IMR-90 (cell line): Measurements from ENCODE around the gene RPTOR. TPM values are rescaled to one million over a fixed set of nuclear protein-coding genes. Genes with fewer than 3 reads are reported as not detected.

ENCODE experiments used
- ATAC-seq: fragments of 200-7000 bp; cut with Tn5 transposase; 2 replicates; pipeline ENCODE4 v1.9.1; 2020; ENCODE audit warnings: low read depth, mild to moderate bottlenecking, moderate library complexity
- BruUV-seq: library from RNA; stranded (reverse); fragments of 400-500 nt; replicated peaks from 2 replicates; lab custom pipeline; 2021; lab: Mats Ljungman, UMichigan
- CTCF ChIA-PET: fragments of 300-600 bp; formaldehyde crosslinking; extraction: SDS; loops from one replicate; lab custom pipeline; 2021; ENCODE audit warnings: antibody characterized with exemption; lab: Yijun Ruan, JAX
- POLR2A ChIA-PET: fragments of 300-600 bp; sonication (Branson Sonifier 250); formaldehyde crosslinking; loops from one replicate; lab custom pipeline; 2022; ENCODE audit warnings: antibody characterized with exemption; ENCODE audit not compliant: unreplicated experiment; lab: Charles Lee
- DNase-seq: peaks from one replicate; pipeline ENCODE4 v3.0.0; 2013
- H2AFZ ChIP-seq: replicated peaks from 2 replicates; pipeline ENCODE3; 2013; ENCODE audit warnings: low read length, mild to moderate bottlenecking; ENCODE audit not compliant: poor library complexity
- H2AK5ac ChIP-seq: 2 replicates; pipeline ENCODE4 v1.6.1; 2013; ENCODE audit warnings: low read depth, low read length, inconsistent platforms
- H2AK9ac ChIP-seq: replicated peaks from 2 replicates; pipeline ENCODE3; 2013; ENCODE audit warnings: mild to moderate bottlenecking, low read depth, low read length, moderate library complexity; ENCODE audit not compliant: poor library complexity
- H2BK120ac ChIP-seq: 2 replicates; pipeline ENCODE4 v1.6.1; 2013; ENCODE audit warnings: low read depth, low read length, inconsistent platforms
- H2BK15ac ChIP-seq: 3 replicates; pipeline ENCODE4 v1.6.1; 2013; ENCODE audit warnings: low read depth, low read length, inconsistent platforms
- H2BK20ac ChIP-seq: 2 replicates; pipeline ENCODE4 v1.6.1; 2013; ENCODE audit warnings: low read depth, mild to moderate bottlenecking, inconsistent platforms, low read length, moderate library complexity
- H2BK5ac ChIP-seq: 2 replicates; pipeline ENCODE4 v1.6.1; 2013; ENCODE audit warnings: mild to moderate bottlenecking, low read depth, low read length, inconsistent platforms; ENCODE audit not compliant: poor library complexity, severe bottlenecking
- H3K14ac ChIP-seq: replicated peaks from 2 replicates; pipeline ENCODE4 v1.6.1; 2013; ENCODE audit warnings: low read depth, low read length, inconsistent platforms
- H3K18ac ChIP-seq: 2 replicates; pipeline ENCODE4 v1.6.1; 2013; ENCODE audit warnings: low read depth, low read length, control low read depth
- H3K23ac ChIP-seq: 2 replicates; pipeline ENCODE4 v1.6.1; 2013; ENCODE audit warnings: low read depth, low read length, inconsistent platforms
- H3K27ac ChIP-seq: 2 replicates; pipeline ENCODE4 v1.5.1; 2013; ENCODE audit warnings: mild to moderate bottlenecking, control low read depth, low read length; ENCODE audit not compliant: insufficient read depth
- H3K27me3 ChIP-seq: 2 replicates; pipeline ENCODE4 v1.6.1; 2013; ENCODE audit warnings: low read length; ENCODE audit not compliant: control insufficient read depth, insufficient read depth
- H3K36me3 ChIP-seq: 2 replicates; pipeline ENCODE4 v1.6.1; 2013; ENCODE audit warnings: low read length, mixed read lengths; ENCODE audit not compliant: control insufficient read depth, insufficient read depth
- H3K4ac ChIP-seq: 2 replicates; pipeline ENCODE4 v1.6.1; 2013; ENCODE audit warnings: low read depth, low read length, inconsistent platforms
- H3K4me1 ChIP-seq: 2 replicates; pipeline ENCODE4 v1.6.1; 2013; ENCODE audit warnings: low read length, mixed read lengths; ENCODE audit not compliant: control insufficient read depth, insufficient read depth
- H3K4me2 ChIP-seq: 2 replicates; pipeline ENCODE4 v1.6.1; 2013; ENCODE audit warnings: low read depth, mild to moderate bottlenecking, control low read depth, low read length, moderate library complexity
- H3K4me3 ChIP-seq: 2 replicates; pipeline ENCODE4 v1.5.1; 2013; ENCODE audit warnings: low read depth, mild to moderate bottlenecking, control low read depth, low read length, moderate library complexity; ENCODE audit not compliant: insufficient read depth
- H3K56ac ChIP-seq: 2 replicates; pipeline ENCODE4 v1.6.1; 2013; ENCODE audit warnings: low read length, inconsistent platforms; ENCODE audit not compliant: insufficient read depth; ENCODE audit errors: extremely low read depth
- H3K79me1 ChIP-seq, 2 experiments: 2 replicates each; pipeline ENCODE4 v1.6.1; 2013; ENCODE audit warnings: low read length in 2 of 2, inconsistent platforms in 1 of 2, low read depth in 1 of 2
- H3K9ac ChIP-seq: 2 replicates; pipeline ENCODE4 v1.6.1; 2013; ENCODE audit warnings: low read depth, low read length, control low read depth
- H3K9me1 ChIP-seq: 2 replicates; pipeline ENCODE4 v1.6.1; 2013; ENCODE audit warnings: low read length, inconsistent platforms; ENCODE audit not compliant: insufficient read depth
- H3K9me3 ChIP-seq: 2 replicates; pipeline ENCODE4 v1.6.1; 2013; ENCODE audit warnings: low read length; ENCODE audit not compliant: control insufficient read depth, insufficient read depth
- H4K20me1 ChIP-seq: 2 replicates; pipeline ENCODE4 v1.6.1; 2013; ENCODE audit warnings: low read length, inconsistent platforms; ENCODE audit not compliant: insufficient read depth
- H4K5ac ChIP-seq: 2 replicates; pipeline ENCODE4 v1.6.1; 2013; ENCODE audit warnings: mild to moderate bottlenecking, low read depth, low read length, control low read depth
- H4K8ac ChIP-seq, 2 experiments: 2 replicates each; pipeline ENCODE4 v1.6.1; 2013; ENCODE audit warnings: low read depth in 2 of 2, low read length in 2 of 2, control low read depth in 1 of 2, inconsistent platforms in 1 of 2
- H4K91ac ChIP-seq: 2 replicates; pipeline ENCODE4 v1.6.1; 2013; ENCODE audit warnings: low read depth, low read length, inconsistent platforms; ENCODE audit not compliant: insufficient read depth
- CHD1 ChIP-seq: IDR thresholded peaks from 2 replicates; pipeline ENCODE4 v1.6.1; 2012; ENCODE audit warnings: low read depth, low read length, improper control_type of control experiment
- ELK1 ChIP-seq: fragments of 150-350 bp; IDR thresholded peaks from 2 replicates; pipeline ENCODE4 v1.6.1; 2016; ENCODE audit warnings: low read depth, mild to moderate bottlenecking, low read length, moderate library complexity, borderline replicate concordance
- RAD21 ChIP-seq: IDR thresholded peaks from 2 replicates; pipeline ENCODE4 v1.6.1; 2012; ENCODE audit warnings: low read length, improper control_type of control experiment
- WGBS, 2 experiments: methylation state at CpG; one replicate each; pipeline versions ENCODE4 v1.1.5 to v1.1.7; 2013; ENCODE audit warnings: missing lambda C conversion rate in 2 of 2; ENCODE audit not compliant: insufficient read length in 1 of 2; ENCODE audit errors: extremely low coverage in 2 of 2; 5-methylcytosine and 5-hydroxymethylcytosine counted together
- dilution Hi-C: fragments of 300-500 bp; cut with HindIII; formaldehyde crosslinking; loops from one replicate; pipeline ENCODE4 v1.14.3; 2018; ENCODE audit warnings: low sequenced_read_pairs; ENCODE audit not compliant: unreplicated experiment
- in situ Hi-C: fragments of 300-500 bp; cut with MboI; formaldehyde crosslinking; loops from 3 replicates; pipeline ENCODE4 v1.14.3; 2019; ENCODE audit warnings: low sequenced_read_pairs, inconsistent platforms, mixed read lengths
- intact Hi-C: fragments of 100-400 bp; cut with micrococcal nuclease; formaldehyde crosslinking; loops from 2 replicates; pipeline ENCODE4 v1.10.0; 2022
- polyA plus RNA-seq, 3 experiments: library from polyadenylated mRNA; depleted of rRNA; stranded (reverse); fragments of >200 nt; gene quantifications; 2 replicates each; pipeline ENCODE4 v1.2.3, GENCODE V29; 2012; ENCODE audit warnings: low replicate concordance in 1 of 3
- total RNA-seq: library from RNA; depleted of rRNA; stranded (reverse); fragments of >200 nt; gene quantifications from 2 replicates; pipeline ENCODE4 v1.2.3, GENCODE V29; 2012

Gene RPTOR
- total and polyA plus RNA-seq, 2 of the 4 experiments (the other 2 are of a cell fraction): 10.8 to 14.7 TPM

GRCh38 chr17:80501741-80502577, 42.7 kb upstream of the RPTOR start (continued):
- no peak for TF ChIP-seq ELK1

GRCh38 chr17:80502578-80502877, 42.1 kb upstream of the RPTOR start:
- dilution Hi-C loops: no loop called here
- BruUV-seq: no TSS peak
- no peak overlapping the region for H3K4me2 ChIP-seq

More at GRCh38 chr17:80502578-80502877, 42.1 kb upstream of the RPTOR start:
- H2BK15ac ChIP-seq: no peak overlapping the region
- peak overlapping the region; percentile 50; the same call in 1 of the 2 replicates for H3K18ac ChIP-seq
- peak overlapping the region; percentile 71 for H4K91ac ChIP-seq
- peak overlapping the region; percentile 81 for H2BK5ac ChIP-seq
- H3K23ac ChIP-seq: no peak overlapping the region
- ATAC-seq (no peak), DNase-seq (no peak)
- peak overlapping the region; percentile 35 to 60; a peak in 2 of 4 replicates for H4K8ac ChIP-seq
- 0 out of 2 replicates have a peak overlapping the region, but pooled peaks have one; percentile 40 for H3K14ac ChIP-seq
- peak overlapping the region; percentile 76 for H2BK120ac ChIP-seq
- no peak overlapping the region for H3K4me3 ChIP-seq
- intact Hi-C loops (no loop called here), in situ Hi-C loops (no loop called here)
- peaks cover 18% of the 10 kb centered on the region for H3K4me1 ChIP-seq
- no peak overlapping the region for H2AK9ac ChIP-seq
- peaks cover 13% of the 10 kb centered on the region for H3K9me1 ChIP-seq
- no peaks in the 10 kb centered on the region for H3K9me3 ChIP-seq
- H3K56ac ChIP-seq: no peak overlapping the region; the same call in 1 of the 2 replicates
- peak overlapping the region; percentile 19; the same call in 1 of the 2 replicates for H4K5ac ChIP-seq
- TF ChIP-seq CHD1 (no peak), RAD21 (no peak)
- ChIA-PET POLR2A (no interaction called here), CTCF (no interaction called here)
- no peaks in the 10 kb centered on the region for H3K27me3 ChIP-seq
- H2AFZ ChIP-seq: no peak overlapping the region
- peak overlapping the region; percentile 84 for H2AK5ac ChIP-seq
- WGBS, 2 experiments: no CpG with 5 or more reads among the region's 5 CpGs
- H3K79me1 ChIP-seq: 0 out of 4 replicates have a peak, but pooled peaks cover 0 to 5% of the 10 kb centered on the region in 2 experiments
- H4K20me1 ChIP-seq: no peaks in the 10 kb centered on the region
- H3K4ac ChIP-seq: peak overlapping the region; percentile 5
- no peaks in the 10 kb centered on the region for H3K36me3 ChIP-seq
- peak overlapping the region; percentile 64 for H3K27ac ChIP-seq
- H2BK20ac ChIP-seq: peak overlapping the region; percentile 72; the same call in 1 of the 2 replicates
- no peak overlapping the region for H3K9ac ChIP-seq
